8988T (cell line): ENCODE results near the gene WWOX.

Source experiments
- DNase-seq: peaks from one replicate; pipeline ENCODE4 v3.0.0; 2011

WWOX gene

GRCh38 chr16:79136955-79137354 is 1037.5 kb downstream of the WWOX start:
- no peak for DNase-seq

- DNase-seq = no peak
Measured at GRCh38 chr16:79137426-79137939, 1038.0 kb downstream of the WWOX start.

GRCh38 chr16:79139799-79140198 is 1040.3 kb downstream of the WWOX start:
- no peak for DNase-seq

GRCh38 chr16:79143026-79143425 is 1043.6 kb downstream of the WWOX start:
- no peak for DNase-seq

- DNase-seq = no peak
Measured at GRCh38 chr16:79150151-79150550, 1050.7 kb downstream of the WWOX start.

GRCh38 chr16:79150632-79151310 is 1051.3 kb downstream of the WWOX start:
- DNase-seq = no peak

- no peak for DNase-seq
Measured at GRCh38 chr16:79154086-79154485, 1054.6 kb downstream of the WWOX start.

- DNase-seq = no peak
Measured at GRCh38 chr16:79155471-79155870, 1056.0 kb downstream of the WWOX start.

GRCh38 chr16:79155904-79156303 is 1056.5 kb downstream of the WWOX start:
- no peak for DNase-seq

- DNase-seq = no peak
Measured at GRCh38 chr16:79156761-79157160, 1057.3 kb downstream of the WWOX start.

- DNase-seq = no peak
Measured at GRCh38 chr16:79158337-79158736, 1058.9 kb downstream of the WWOX start.

GRCh38 chr16:79159261-79160049 is 1060.0 kb downstream of the WWOX start:
- no peak for DNase-seq

- no peak for DNase-seq
Measured at GRCh38 chr16:79162977-79163376, 1063.5 kb downstream of the WWOX start.

- DNase-seq = no peak
Measured at GRCh38 chr16:79163691-79164387, 1064.4 kb downstream of the WWOX start.

GRCh38 chr16:79164388-79164995 is 1065.0 kb downstream of the WWOX start:
- no peak for DNase-seq

GRCh38 chr16:79165079-79165478 is 1065.6 kb downstream of the WWOX start:
- DNase-seq = no peak

- no peak for DNase-seq
Measured at GRCh38 chr16:79165506-79165905, 1066.1 kb downstream of the WWOX start.

- DNase-seq = no peak
Measured at GRCh38 chr16:79167893-79168292, 1068.4 kb downstream of the WWOX start.

- no peak for DNase-seq
Measured at GRCh38 chr16:79168321-79168720, 1068.9 kb downstream of the WWOX start.

GRCh38 chr16:79169239-79169638 is 1069.8 kb downstream of the WWOX start:
- DNase-seq = no peak

GRCh38 chr16:79170555-79171246 is 1071.2 kb downstream of the WWOX start:
- DNase-seq = no peak

GRCh38 chr16:79171504-79171903 is 1072.0 kb downstream of the WWOX start:
- DNase-seq = no peak
